Type B pancreatic cell (in vitro differentiated cells): ENCODE measurements around the gene WDR45. TPM values are rescaled to one million over a fixed set of nuclear protein-coding genes. Genes with fewer than 3 reads are reported as not detected.

Experiments
- DNase-seq: peaks from one replicate; pipeline ENCODE4 v3.0.0; 2021; ENCODE audit warnings: mixed read lengths; ENCODE audit not compliant: unreplicated experiment; ENCODE audit errors: extremely low spot score
- H3K27ac Mint-ChIP-seq: 2 replicates; pipeline ENCODE4 v1.8.0; 2021; ENCODE audit warnings: mild to moderate bottlenecking, mixed read lengths
- H3K27me3 Mint-ChIP-seq: 2 replicates; pipeline ENCODE4 v1.8.0; 2021; ENCODE audit warnings: mixed read lengths
- H3K36me3 Mint-ChIP-seq: 2 replicates; pipeline ENCODE4 v1.8.0; 2021; ENCODE audit warnings: mixed read lengths
- H3K4me1 Mint-ChIP-seq: one replicate; pipeline ENCODE4 v1.8.0; 2021; ENCODE audit warnings: mixed read lengths; ENCODE audit not compliant: unreplicated experiment
- H3K4me3 Mint-ChIP-seq: 2 replicates; pipeline ENCODE4 v1.8.0; 2021; ENCODE audit warnings: mild to moderate bottlenecking, mixed read lengths
- H3K9me3 Mint-ChIP-seq: 2 replicates; pipeline ENCODE4 v1.8.0; 2021; ENCODE audit warnings: mixed read lengths
- CTCF ChIP-seq: fragments of 200-600 bp; sonication (generic); conservative IDR thresholded peaks from 2 replicates; pipeline ENCODE4 v1.5.0; 2021; ENCODE audit warnings: antibody characterized with exemption, mild to moderate bottlenecking
- total RNA-seq: library from RNA; stranded (reverse); gene quantifications from 2 replicates; pipeline ENCODE4 v1.2.1, GENCODE V29; 2021; ENCODE audit warnings: low replicate concordance

WDR45 gene
- total RNA-seq, 1 donor from 2014 or later, result 53.3 TPM

DNA sequence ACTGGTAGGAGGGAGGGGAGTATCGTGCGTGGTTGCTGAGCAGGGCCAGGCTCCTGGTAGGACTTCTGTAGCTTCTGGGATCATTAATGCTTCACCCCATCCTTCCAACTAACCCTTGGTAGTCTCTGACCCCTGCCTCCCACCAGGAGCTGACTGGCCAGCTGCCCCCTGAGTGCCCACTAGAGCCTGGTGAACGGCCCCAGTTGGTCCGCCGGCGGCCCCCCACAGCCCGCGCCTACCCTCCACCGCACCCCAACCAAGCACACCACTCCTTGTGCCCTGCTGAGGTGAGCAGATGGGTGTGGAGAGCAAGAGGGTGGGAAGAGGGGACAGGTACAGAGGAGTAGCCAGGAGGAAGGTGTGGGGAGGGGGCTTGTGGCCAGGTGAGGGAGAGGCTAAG, 16.0 kb downstream of the WDR45 start:
- no peaks in the 10 kb centered on the region for H3K4me1 Mint-ChIP-seq
- TF ChIP-seq CTCF, result no peak
- no peak overlapping the region for H3K4me3 Mint-ChIP-seq
- DNase-seq, result no peak
- no peaks in the 10 kb centered on the region for H3K9me3 Mint-ChIP-seq
- H3K36me3 Mint-ChIP-seq, result peaks cover 4% of the 10 kb centered on the region
- no peaks in the 10 kb centered on the region for H3K27me3 Mint-ChIP-seq
- no peak overlapping the region for H3K27ac Mint-ChIP-seq

DNA sequence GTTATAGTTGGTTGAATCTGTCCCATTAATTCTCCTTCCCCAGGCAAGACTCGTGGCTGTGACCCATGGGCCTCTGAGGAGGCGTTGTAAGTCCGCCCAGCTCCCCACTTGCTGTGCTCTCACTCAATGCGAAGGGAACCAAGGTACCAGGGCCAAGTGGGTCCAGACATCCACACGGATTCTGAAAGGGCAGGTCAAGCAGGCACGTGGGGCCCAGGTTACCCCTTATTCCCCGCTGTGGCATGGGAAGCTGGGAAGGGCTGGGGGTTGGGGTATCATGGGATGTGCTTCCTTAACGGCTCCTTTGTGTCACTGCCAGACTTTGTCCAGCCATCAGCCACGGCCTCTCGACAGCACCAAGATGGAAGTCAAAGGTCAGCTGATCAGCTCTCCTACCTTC, 17.8 kb downstream of the WDR45 start:
- H3K9me3 Mint-ChIP-seq, result no peaks in the 10 kb centered on the region
- TF ChIP-seq CTCF, result no peak
- peaks cover 4% of the 10 kb centered on the region for H3K36me3 Mint-ChIP-seq
- H3K27me3 Mint-ChIP-seq, result no peaks in the 10 kb centered on the region
- H3K27ac Mint-ChIP-seq, result peak overlapping the region; percentile 58
- no peak for DNase-seq
- no peak overlapping the region for H3K4me3 Mint-ChIP-seq
- H3K4me1 Mint-ChIP-seq, result no peaks in the 10 kb centered on the region

GRCh38 chrX:49061490-49061889, 18.2 kb downstream of the WDR45 start:
- Mint-ChIP-seq H3K9me3 (no peaks in the 10 kb centered on the region), H3K4me3 (no peak overlapping the region), H3K27me3 (no peaks in the 10 kb centered on the region), H3K4me1 (no peaks in the 10 kb centered on the region), H3K27ac (peak overlapping the region; percentile 58), H3K36me3 (peaks cover 4% of the 10 kb centered on the region)
- no peak for TF ChIP-seq CTCF
- no peak for DNase-seq

DNA sequence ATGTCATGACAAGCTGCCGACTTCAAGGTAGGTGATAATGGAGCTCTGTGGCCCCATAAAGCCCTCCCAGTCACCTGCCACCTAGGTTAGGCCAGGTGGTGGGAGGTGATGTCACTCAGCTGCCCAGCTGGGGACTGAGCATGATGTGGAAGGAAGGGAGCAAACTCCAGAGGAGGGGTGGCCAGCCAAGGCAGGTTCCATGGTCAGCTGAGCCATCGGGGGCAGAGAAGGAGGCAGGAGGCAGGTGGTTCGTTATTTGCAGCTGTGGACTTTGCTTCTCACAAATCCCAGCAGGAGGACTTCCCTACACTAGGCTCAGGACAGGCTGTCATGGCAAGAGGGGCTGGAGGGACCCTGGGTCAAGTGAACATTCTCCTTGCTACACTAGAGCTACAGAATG, 18.8 kb downstream of the WDR45 start:
- H3K4me1 Mint-ChIP-seq, result no peaks in the 10 kb centered on the region
- H3K4me3 Mint-ChIP-seq, result peak overlapping the region; percentile 34
- TF ChIP-seq CTCF, result no peak
- H3K36me3 Mint-ChIP-seq, result peaks cover 4% of the 10 kb centered on the region
- DNase-seq, result no peak
- no peaks in the 10 kb centered on the region for H3K9me3 Mint-ChIP-seq
- no peaks in the 10 kb centered on the region for H3K27me3 Mint-ChIP-seq
- peak overlapping the region; percentile 56 for H3K27ac Mint-ChIP-seq

- peaks cover 8% of the 10 kb centered on the region for H3K4me1 Mint-ChIP-seq
- no peaks in the 10 kb centered on the region for H3K9me3 Mint-ChIP-seq
- no peaks in the 10 kb centered on the region for H3K27me3 Mint-ChIP-seq
- H3K27ac Mint-ChIP-seq, result peak overlapping the region; percentile 93
- peaks cover 4% of the 10 kb centered on the region for H3K36me3 Mint-ChIP-seq
- H3K4me3 Mint-ChIP-seq, result peak overlapping the region; percentile 89
- no peak for DNase-seq
- TF ChIP-seq CTCF, result no peak
These were observed 20.0 kb downstream of the WDR45 start for GRCh38 chrX:49059681-49060085.

- Mint-ChIP-seq H3K4me3 (peak overlapping the region; percentile 89), H3K27me3 (no peaks in the 10 kb centered on the region), H3K9me3 (peaks cover 3% of the 10 kb centered on the region), H3K36me3 (peaks cover 7% of the 10 kb centered on the region), H3K4me1 (peaks cover 12% of the 10 kb centered on the region), H3K27ac (peak overlapping the region; percentile 93)
- no peak for DNase-seq
- TF ChIP-seq CTCF, result no peak
These were observed 20.5 kb downstream of the WDR45 start for GRCh38 chrX:49059201-49059600.
